GM23248 (cell line): ENCODE results near the gene CDCA8.

Experiments
- EZH2 ChIP-seq: fragments of 200-600 bp; sonication (generic); IDR thresholded peaks from 2 replicates; pipeline ENCODE4 v1.6.1; 2018; ENCODE audit warnings: antibody characterized with exemption, mild to moderate bottlenecking; ENCODE audit not compliant: insufficient read depth, poor library complexity, severe bottlenecking
- EZH2phosphoT487 ChIP-seq: fragments of 200-600 bp; sonication (generic); IDR thresholded peaks from 2 replicates; pipeline ENCODE4 v1.6.1; 2018; ENCODE audit warnings: antibody characterized with exemption, moderate library complexity, mild to moderate bottlenecking, low read depth; ENCODE audit not compliant: insufficient read depth

DNA sequence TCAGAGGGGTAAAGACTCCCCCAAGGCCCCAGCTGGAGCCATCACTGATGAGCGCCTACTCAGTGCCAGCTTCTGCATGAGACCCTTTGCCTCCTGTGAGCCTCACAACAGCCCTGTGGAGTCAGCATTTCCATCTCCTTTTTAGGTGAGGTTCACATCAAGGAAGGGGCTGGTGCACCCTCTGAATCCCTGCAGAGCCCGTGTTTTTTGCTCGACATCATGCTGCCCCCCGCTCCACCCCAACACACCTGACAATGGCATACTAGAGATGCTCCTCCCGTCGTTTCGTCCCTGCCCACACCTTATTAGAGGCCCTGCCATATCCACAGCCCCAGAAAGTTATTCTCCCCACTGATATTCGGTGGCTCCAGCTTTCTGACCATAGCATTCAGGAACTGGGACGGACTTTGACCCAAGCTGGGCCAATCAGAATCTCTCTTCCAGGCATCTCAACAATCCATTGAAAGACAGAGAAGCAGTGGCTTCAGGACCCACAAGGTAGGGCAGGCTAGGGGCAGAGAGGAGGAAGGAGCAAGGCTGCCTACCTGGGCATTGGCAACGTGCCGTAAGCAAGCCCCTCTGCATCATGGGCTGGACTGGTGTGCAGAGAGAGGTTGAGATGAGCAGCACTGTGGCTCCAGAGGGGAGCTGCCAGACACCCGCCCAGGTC lies 39.9 kb downstream of the CDCA8 start:
- no peak for TF ChIP-seq EZH2phosphoT487
- no peak for TF ChIP-seq EZH2
